Measurements from ENCODE around the gene GFPT1.

GFPT1 gene

GRCh38 chr2:69330781-69331180, 56.2 kb downstream of the GFPT1 start:
- Histone ChIP-seq H3K9ac (ENCODE audit: low read depth, low read length, poor library complexity, severe bottlenecking) (no peak overlapping the region), H3K4me3 (ENCODE audit: low read length, poor library complexity, severe bottlenecking) (no peak overlapping the region), H2AFZ (ENCODE audit: low read length) (no peak overlapping the region), H4K20me1 (ENCODE audit: insufficient read depth, low read length, poor library complexity, severe bottlenecking) (no peaks in the 10 kb centered on the region), H3K4me1 (ENCODE audit: insufficient read depth, low read length, poor library complexity, severe bottlenecking) (no peaks in the 10 kb centered on the region), H3K79me2 (ENCODE audit: insufficient read depth, low read length) (no peaks in the 10 kb centered on the region), H3K9me2 (replicated peaks; ENCODE audit: low read depth, low read length) (no peaks in the 10 kb centered on the region), H3K9me3 (ENCODE audit: insufficient read depth, low read depth, low read length) (no peaks in the 10 kb centered on the region), H3K27me3 (ENCODE audit: insufficient read depth, low read length, poor library complexity, severe bottlenecking) (no peaks in the 10 kb centered on the region), H3K4me2 (ENCODE audit: low read depth, low read length, poor library complexity, severe bottlenecking) (no peak overlapping the region), H3F3A (ENCODE audit: low read depth) (no peaks in the 10 kb centered on the region), H3K36me3 (ENCODE audit: insufficient read depth, low read length) (peaks cover 86% of the 10 kb centered on the region)
- TF ChIP-seq CTCF (conservative IDR thresholded peaks at IDR 0.05; ENCODE audit: low read length) (no peak), EZH2phosphoT487 (IDR thresholded peaks at IDR 0.05; ENCODE audit: borderline replicate concordance) (no peak)

DNA sequence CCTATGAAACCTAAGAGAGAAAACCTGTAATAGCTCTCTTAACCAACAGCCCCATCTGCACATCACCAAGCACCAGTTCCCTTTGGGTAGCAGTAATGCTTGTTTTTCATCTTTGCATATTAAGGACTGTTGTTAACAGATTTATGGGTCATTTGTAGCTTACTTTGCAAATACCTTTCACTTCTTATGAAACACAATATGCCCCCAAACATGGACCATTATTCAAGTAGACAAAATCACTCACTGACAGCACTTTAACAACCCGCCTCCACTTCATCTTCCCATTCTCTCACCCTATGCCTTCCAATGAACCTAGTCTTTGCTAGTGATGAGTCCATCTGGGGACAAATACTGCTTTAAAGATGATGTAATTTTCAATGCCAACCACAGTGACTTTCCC, 64.4 kb downstream of the GFPT1 start:
- Histone ChIP-seq H3K36me3 (ENCODE audit: insufficient read depth, low read length) (peaks cover 46% of the 10 kb centered on the region; the same call in 1 of the 2 replicates), H3F3A (ENCODE audit: low read depth) (no peaks in the 10 kb centered on the region), H3K9me3 (ENCODE audit: insufficient read depth, low read depth, low read length) (no peaks in the 10 kb centered on the region), H3K79me2 (ENCODE audit: insufficient read depth, low read length) (no peaks in the 10 kb centered on the region), H4K20me1 (ENCODE audit: insufficient read depth, low read length, poor library complexity, severe bottlenecking) (no peaks in the 10 kb centered on the region), H3K9ac (ENCODE audit: low read depth, low read length, poor library complexity, severe bottlenecking) (no peak overlapping the region), H3K9me2 (replicated peaks; ENCODE audit: low read depth, low read length) (no peaks in the 10 kb centered on the region), H3K4me2 (ENCODE audit: low read depth, low read length, poor library complexity, severe bottlenecking) (no peak overlapping the region), H3K27me3 (ENCODE audit: insufficient read depth, low read length, poor library complexity, severe bottlenecking) (no peaks in the 10 kb centered on the region), H3K4me3 (ENCODE audit: low read length, poor library complexity, severe bottlenecking) (no peak overlapping the region), H2AFZ (ENCODE audit: low read length) (no peak overlapping the region), H3K4me1 (ENCODE audit: insufficient read depth, low read length, poor library complexity, severe bottlenecking) (no peaks in the 10 kb centered on the region)
- TF ChIP-seq CTCF (conservative IDR thresholded peaks at IDR 0.05; ENCODE audit: low read length), result no peak
- TF ChIP-seq EZH2phosphoT487 (IDR thresholded peaks at IDR 0.05; ENCODE audit: borderline replicate concordance), result no peak

GRCh38 chr2:69316550-69316949, 70.5 kb downstream of the GFPT1 start:
- H3K4me2 ChIP-seq (ENCODE audit: low read depth, low read length, poor library complexity, severe bottlenecking), result no peak overlapping the region
- TF ChIP-seq EZH2phosphoT487 (IDR thresholded peaks at IDR 0.05; ENCODE audit: borderline replicate concordance) (no peak), CTCF (conservative IDR thresholded peaks at IDR 0.05; ENCODE audit: low read length) (no peak)
- no peak overlapping the region for H2AFZ ChIP-seq (ENCODE audit: low read length)
- no peaks in the 10 kb centered on the region for H3K27me3 ChIP-seq (ENCODE audit: insufficient read depth, low read length, poor library complexity, severe bottlenecking)
- H3K36me3 ChIP-seq (ENCODE audit: insufficient read depth, low read length), result peaks cover 11% of the 10 kb centered on the region; the same call in 1 of the 2 replicates
- no peaks in the 10 kb centered on the region for H3K79me2 ChIP-seq (ENCODE audit: insufficient read depth, low read length)
- no peak overlapping the region for H3K4me3 ChIP-seq (ENCODE audit: low read length, poor library complexity, severe bottlenecking)
- H3K9me3 ChIP-seq (ENCODE audit: insufficient read depth, low read depth, low read length), result no peaks in the 10 kb centered on the region
- no peak overlapping the region for H3K9ac ChIP-seq (ENCODE audit: low read depth, low read length, poor library complexity, severe bottlenecking)
- no peaks in the 10 kb centered on the region for H3K9me2 ChIP-seq (replicated peaks; ENCODE audit: low read depth, low read length)
- no peaks in the 10 kb centered on the region for H4K20me1 ChIP-seq (ENCODE audit: insufficient read depth, low read length, poor library complexity, severe bottlenecking)
- H3F3A ChIP-seq (ENCODE audit: low read depth), result no peaks in the 10 kb centered on the region; the same call in 1 of the 2 replicates
- H3K4me1 ChIP-seq (ENCODE audit: insufficient read depth, low read length, poor library complexity, severe bottlenecking), result no peaks in the 10 kb centered on the region

Measured in Loucy (cell line).